SK-N-SH (cell line): Measurements from ENCODE around the gene SLC8A2.

Experiments used
- CTCF ChIP-seq: fragments of 200-600 bp; sonication (generic); IDR thresholded peaks from 2 replicates; pipeline ENCODE4 v1.6.1; 2017; ENCODE audit warnings: antibody characterized with exemption, mild to moderate bottlenecking, moderate library complexity
- EP300 ChIP-seq, 2 experiments: IDR thresholded peaks; 2 replicates each; pipeline versions ENCODE4 v1.4.0 to v1.6.1; 2012; ENCODE audit warnings: borderline replicate concordance in 1 of 2, low read depth in 1 of 2, low read length in 1 of 2
- EZH2phosphoT487 ChIP-seq: fragments of 200-600 bp; sonication (generic); IDR thresholded peaks from 2 replicates; pipeline ENCODE4 v1.6.1; 2017; ENCODE audit warnings: low read depth, mixed run types, mild to moderate bottlenecking, antibody characterized with exemption, moderate library complexity, borderline replicate concordance
- IRF3 ChIP-seq: fragments of 150-350 bp; IDR thresholded peaks from 2 replicates; pipeline ENCODE4 v1.6.1; 2016; ENCODE audit warnings: mild to moderate bottlenecking, low read depth, low read length
- MAX ChIP-seq: IDR thresholded peaks from 2 replicates; pipeline ENCODE4 v1.4.0; 2012; ENCODE audit warnings: low read depth
- NRF1 ChIP-seq: IDR thresholded peaks from 2 replicates; pipeline ENCODE4 v1.6.1; 2012; ENCODE audit warnings: low read depth, mild to moderate bottlenecking, low read length
- POLR2AphosphoS5 ChIP-seq: IDR thresholded peaks from 2 replicates; pipeline ENCODE4 v1.6.1; 2012; ENCODE audit warnings: low read depth, low read length
- RAD21 ChIP-seq: IDR thresholded peaks from 2 replicates; pipeline ENCODE4 v1.6.1; 2012; ENCODE audit warnings: mild to moderate bottlenecking, low read length
- RXRA ChIP-seq: IDR thresholded peaks from 2 replicates; pipeline ENCODE4 v1.4.0; 2012; ENCODE audit warnings: low read depth, mild to moderate bottlenecking, borderline replicate concordance
- SIN3A ChIP-seq: IDR thresholded peaks from 2 replicates; pipeline ENCODE4 v1.6.1; 2012; ENCODE audit warnings: low read depth, mild to moderate bottlenecking, low read length, moderate library complexity, borderline replicate concordance
- TCF12 ChIP-seq: IDR thresholded peaks from 2 replicates; pipeline ENCODE4 v1.4.0; 2012
- USF2 ChIP-seq: fragments of 150-350 bp; IDR thresholded peaks from 2 replicates; pipeline ENCODE4 v1.6.1; 2017; ENCODE audit warnings: antibody characterized with exemption, low read length, low read depth, borderline replicate concordance

GRCh38 chr19:47467914-47468313, 3.8 kb downstream of the SLC8A2 start:
- TF ChIP-seq SIN3A (no peak), EZH2phosphoT487 (no peak), USF2 (no peak), RAD21 (no peak), NRF1 (no peak), RXRA (no peak), POLR2AphosphoS5 (no peak), IRF3 (no peak), MAX (no peak), CTCF (no peak), EP300 (IDR thresholded peaks at IDR 0.05; ENCODE audit: borderline replicate concordance in 1 of 2, low read depth in 1 of 2, low read length in 1 of 2) (no peak), TCF12 (no peak)
